ENCODE results near the gene PPTC7.

The PPTC7 gene

DNA sequence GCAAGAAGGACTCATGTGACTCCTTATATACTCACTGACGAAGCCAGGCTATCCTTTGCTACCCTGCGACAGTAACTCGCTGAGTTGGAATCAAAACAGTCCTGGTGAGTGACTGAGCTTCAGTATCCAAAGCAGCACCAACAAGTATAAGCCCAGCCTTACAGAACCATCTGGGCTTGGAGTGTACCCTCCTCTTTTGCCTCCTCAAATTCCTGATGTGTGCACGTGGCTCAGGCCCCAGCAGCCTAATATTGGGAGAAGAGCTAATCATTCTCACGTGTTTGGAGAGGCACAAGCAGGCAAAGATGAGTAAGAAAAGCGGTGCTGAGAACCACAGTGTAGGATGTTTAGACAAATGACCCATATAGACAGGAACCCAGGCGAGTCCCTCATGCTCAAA lies 34.4 kb downstream of the PPTC7 start:
- no peak overlapping the region for H3K4me3 ChIP-seq (ENCODE audit: low read depth, low read length, poor library complexity, severe bottlenecking)
- TF ChIP-seq, protein P1, sequence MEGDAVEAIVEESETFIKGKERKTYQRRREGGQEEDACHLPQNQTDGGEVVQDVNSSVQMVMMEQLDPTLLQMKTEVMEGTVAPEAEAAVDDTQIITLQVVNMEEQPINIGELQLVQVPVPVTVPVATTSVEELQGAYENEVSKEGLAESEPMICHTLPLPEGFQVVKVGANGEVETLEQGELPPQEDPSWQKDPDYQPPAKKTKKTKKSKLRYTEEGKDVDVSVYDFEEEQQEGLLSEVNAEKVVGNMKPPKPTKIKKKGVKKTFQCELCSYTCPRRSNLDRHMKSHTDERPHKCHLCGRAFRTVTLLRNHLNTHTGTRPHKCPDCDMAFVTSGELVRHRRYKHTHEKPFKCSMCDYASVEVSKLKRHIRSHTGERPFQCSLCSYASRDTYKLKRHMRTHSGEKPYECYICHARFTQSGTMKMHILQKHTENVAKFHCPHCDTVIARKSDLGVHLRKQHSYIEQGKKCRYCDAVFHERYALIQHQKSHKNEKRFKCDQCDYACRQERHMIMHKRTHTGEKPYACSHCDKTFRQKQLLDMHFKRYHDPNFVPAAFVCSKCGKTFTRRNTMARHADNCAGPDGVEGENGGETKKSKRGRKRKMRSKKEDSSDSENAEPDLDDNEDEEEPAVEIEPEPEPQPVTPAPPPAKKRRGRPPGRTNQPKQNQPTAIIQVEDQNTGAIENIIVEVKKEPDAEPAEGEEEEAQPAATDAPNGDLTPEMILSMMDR (IDR thresholded peaks at IDR 0.05; ENCODE audit: low read length): no peak
- no peak for TF ChIP-seq EZH2 (IDR thresholded peaks at IDR 0.05; ENCODE audit: borderline replicate concordance, low read length)
- H2AFZ ChIP-seq (ENCODE audit: low read length): no peak overlapping the region
- H3K4me1 ChIP-seq (ENCODE audit: insufficient read depth, low read length, severe bottlenecking): peaks cover 3% of the 10 kb centered on the region
- peaks cover 13% of the 10 kb centered on the region; the same call in 1 of the 2 replicates for H3K79me2 ChIP-seq (ENCODE audit: insufficient read depth, low read length)
- H3K9me3 ChIP-seq (ENCODE audit: low read length): no peaks in the 10 kb centered on the region
- H3K4me2 ChIP-seq (ENCODE audit: low read length): no peak overlapping the region
- no peaks in the 10 kb centered on the region for H3K9me2 ChIP-seq (ENCODE audit: low read depth, low read length)
- peaks cover 62% of the 10 kb centered on the region for H3K36me3 ChIP-seq (ENCODE audit: insufficient read depth, low read length)
- no peak overlapping the region for H3K9ac ChIP-seq (ENCODE audit: low read length)
- no peaks in the 10 kb centered on the region for H4K20me1 ChIP-seq (ENCODE audit: insufficient read depth, low read length)
- H3F3A ChIP-seq (ENCODE audit: insufficient read depth, low read length): no peaks in the 10 kb centered on the region
- H3K27me3 ChIP-seq (ENCODE audit: insufficient read depth, low read length): no peaks in the 10 kb centered on the region
- H3K27ac ChIP-seq (ENCODE audit: low read depth, low read length, poor library complexity, severe bottlenecking): no peak overlapping the region

DNA sequence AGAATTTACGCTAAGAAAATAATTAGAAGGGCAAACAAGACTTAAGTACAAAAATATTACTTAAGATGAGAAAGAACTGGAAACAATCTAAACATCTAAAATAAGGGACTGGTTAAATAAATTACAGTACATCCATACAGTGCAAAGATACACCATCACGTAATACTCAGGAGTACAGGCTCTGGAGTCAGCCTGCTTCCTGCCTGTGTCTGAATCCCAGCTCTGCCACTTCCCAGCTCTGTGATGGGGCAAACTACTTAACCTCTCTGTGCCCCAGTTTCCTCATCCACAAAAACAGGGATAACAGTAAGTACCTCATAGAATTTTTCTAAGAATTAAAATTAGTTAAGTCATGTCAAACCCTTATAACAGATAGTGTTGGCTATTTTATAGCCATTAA lies 36.0 kb downstream of the PPTC7 start:
- TF ChIP-seq EZH2 (IDR thresholded peaks at IDR 0.05; ENCODE audit: borderline replicate concordance, low read length): no peak
- TF ChIP-seq, protein P1 (IDR thresholded peaks at IDR 0.05; ENCODE audit: low read length): no peak
- Histone ChIP-seq H3K4me1 (ENCODE audit: insufficient read depth, low read length, severe bottlenecking) (no peaks in the 10 kb centered on the region), H3K79me2 (ENCODE audit: insufficient read depth, low read length) (peaks cover 13% of the 10 kb centered on the region; the same call in 1 of the 2 replicates), H2AFZ (ENCODE audit: low read length) (no peak overlapping the region), H3K27ac (ENCODE audit: low read depth, low read length, poor library complexity, severe bottlenecking) (no peak overlapping the region), H3K4me3 (ENCODE audit: low read depth, low read length, poor library complexity, severe bottlenecking) (no peak overlapping the region), H3K36me3 (ENCODE audit: insufficient read depth, low read length) (peaks cover 77% of the 10 kb centered on the region), H3K9me2 (ENCODE audit: low read depth, low read length) (no peaks in the 10 kb centered on the region), H3K9ac (ENCODE audit: low read length) (no peak overlapping the region), H4K20me1 (ENCODE audit: insufficient read depth, low read length) (no peaks in the 10 kb centered on the region), H3K9me3 (ENCODE audit: low read length) (no peaks in the 10 kb centered on the region), H3F3A (ENCODE audit: insufficient read depth, low read length) (no peaks in the 10 kb centered on the region), H3K27me3 (ENCODE audit: insufficient read depth, low read length) (no peaks in the 10 kb centered on the region), H3K4me2 (ENCODE audit: low read length) (no peak overlapping the region)

GRCh38 chr12:110546339-110546738 lies 36.8 kb downstream of the PPTC7 start:
- H3F3A ChIP-seq (ENCODE audit: insufficient read depth, low read length): no peaks in the 10 kb centered on the region
- H3K9me3 ChIP-seq (ENCODE audit: low read length): no peaks in the 10 kb centered on the region
- H2AFZ ChIP-seq (ENCODE audit: low read length): no peak overlapping the region
- H3K79me2 ChIP-seq (ENCODE audit: insufficient read depth, low read length): peaks cover 13% of the 10 kb centered on the region; the same call in 1 of the 2 replicates
- H3K9me2 ChIP-seq (ENCODE audit: low read depth, low read length): no peaks in the 10 kb centered on the region
- H3K27me3 ChIP-seq (ENCODE audit: insufficient read depth, low read length): no peaks in the 10 kb centered on the region
- no peaks in the 10 kb centered on the region for H4K20me1 ChIP-seq (ENCODE audit: insufficient read depth, low read length)
- no peak overlapping the region for H3K4me3 ChIP-seq (ENCODE audit: low read depth, low read length, poor library complexity, severe bottlenecking)
- H3K36me3 ChIP-seq (ENCODE audit: insufficient read depth, low read length): peaks cover 76% of the 10 kb centered on the region
- H3K9ac ChIP-seq (ENCODE audit: low read length): no peak overlapping the region
- no peaks in the 10 kb centered on the region for H3K4me1 ChIP-seq (ENCODE audit: insufficient read depth, low read length, severe bottlenecking)
- H3K4me2 ChIP-seq (ENCODE audit: low read length): no peak overlapping the region
- H3K27ac ChIP-seq (ENCODE audit: low read depth, low read length, poor library complexity, severe bottlenecking): no peak overlapping the region
- no peak for TF ChIP-seq EZH2 (IDR thresholded peaks at IDR 0.05; ENCODE audit: borderline replicate concordance, low read length)
- TF ChIP-seq, protein P1 (IDR thresholded peaks at IDR 0.05; ENCODE audit: low read length): no peak
